Activated CD4-positive, CD25-positive, alpha-beta regulatory T cell (primary cell): Measurements from ENCODE around the gene CTNNA1.
"Not testable (repeated sequence)": the region's sequence is repeated elsewhere in the genome, so short reads cannot be mapped to it uniquely, and the experiment has no call there.

Experiments
- DNase-seq, 4 experiments: peaks; one replicate each; lab custom pipeline; 2025; lab: John Stamatoyannopoulos, UW

CTNNA1 gene

DNA sequence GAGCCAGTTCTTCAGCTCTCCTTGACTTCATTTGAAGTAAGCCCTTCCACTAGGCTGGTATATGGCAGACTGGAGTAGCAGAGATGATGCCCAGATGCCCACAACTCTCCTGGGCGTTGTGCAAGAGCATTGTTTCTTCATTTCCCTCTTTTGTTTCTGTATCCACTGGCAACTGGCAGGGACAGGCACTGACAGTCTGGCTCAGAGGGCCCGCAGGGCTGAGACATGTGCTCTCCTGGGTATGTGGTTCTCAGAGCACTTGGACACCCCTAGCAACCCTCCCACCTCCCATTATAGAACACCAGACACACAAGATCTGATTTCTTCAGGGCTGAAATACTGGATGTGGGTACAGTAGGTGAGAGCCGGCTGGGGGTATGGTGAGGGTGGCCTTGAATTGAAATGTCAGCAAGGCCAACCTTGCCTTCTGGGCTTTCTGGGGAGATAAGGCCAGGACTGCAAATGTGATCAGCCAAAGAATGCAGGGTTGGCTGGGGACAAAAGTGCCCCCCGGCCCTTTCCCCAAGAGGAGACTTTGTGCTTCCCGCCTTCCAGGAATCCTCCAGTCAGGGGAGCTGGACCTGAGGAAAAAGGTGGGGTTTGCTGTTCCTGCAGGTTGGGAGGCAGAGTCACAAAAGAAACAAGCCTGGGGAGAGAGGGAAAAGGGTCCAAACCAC lies 28.6 kb upstream of the CTNNA1 start:
- DNase-seq: no peak

DNA sequence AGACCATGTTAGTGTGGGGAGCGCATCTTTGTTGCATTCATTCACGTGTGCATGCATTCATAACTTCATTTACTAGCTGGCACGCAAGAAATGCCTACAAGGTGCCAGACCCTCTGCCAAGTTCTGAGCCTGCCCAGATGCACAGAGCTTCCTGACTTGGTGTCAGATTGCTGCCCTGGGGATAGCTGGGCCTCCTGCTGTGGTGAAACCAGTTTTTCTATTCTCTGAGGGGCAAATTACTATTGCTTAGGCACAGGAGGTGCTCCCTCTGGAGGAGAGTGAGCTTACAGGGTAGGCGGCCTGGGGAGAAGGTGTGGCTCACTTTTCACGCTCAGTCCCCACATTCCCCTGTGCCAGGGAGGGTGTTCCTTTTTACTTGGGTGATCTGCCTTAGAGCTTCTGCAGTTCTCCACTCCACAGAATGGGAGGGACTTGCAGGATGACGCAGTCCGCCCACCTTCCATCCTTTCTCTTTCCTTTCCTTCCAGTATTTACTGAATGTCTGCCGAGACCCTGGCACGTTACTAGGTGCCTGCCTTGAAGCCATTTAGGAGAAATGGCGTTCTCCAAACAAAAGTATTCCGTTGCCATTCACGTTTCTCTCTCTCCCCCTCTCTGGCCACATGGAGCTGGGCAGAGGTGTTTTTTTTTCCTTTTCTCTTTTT lies 27.9 kb upstream of the CTNNA1 start:
- DNase-seq: no peak

DNA sequence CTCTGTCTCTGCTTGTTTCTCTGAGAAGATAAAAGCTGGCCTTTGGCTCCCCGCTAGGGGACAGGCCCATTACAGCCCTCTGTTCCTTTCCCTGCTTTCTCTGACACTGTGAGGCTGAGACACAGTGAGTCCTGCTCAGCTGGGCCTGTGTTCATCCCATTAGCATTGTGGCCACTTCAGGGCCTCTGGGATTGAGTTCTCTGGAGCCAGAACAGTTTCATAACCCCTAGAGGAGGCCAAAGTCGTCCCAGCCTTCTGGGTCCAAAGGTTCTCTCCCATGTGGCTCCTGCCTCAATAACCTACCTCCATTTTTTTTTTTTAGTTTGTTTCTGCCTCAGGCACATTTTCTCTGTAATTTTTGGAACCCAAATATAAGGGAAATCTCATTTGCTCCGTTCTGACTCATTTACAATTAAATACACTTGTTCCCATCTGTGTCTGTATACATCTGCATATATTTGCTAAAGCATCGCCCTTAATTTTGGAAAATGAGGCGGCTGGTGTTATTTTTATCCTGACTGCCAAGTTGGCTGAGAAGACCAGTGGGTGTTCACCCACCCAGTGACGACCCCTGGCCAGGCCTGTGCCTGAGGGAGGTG lies 27.3 kb upstream of the CTNNA1 start:
- DNase-seq: no peak

DNA sequence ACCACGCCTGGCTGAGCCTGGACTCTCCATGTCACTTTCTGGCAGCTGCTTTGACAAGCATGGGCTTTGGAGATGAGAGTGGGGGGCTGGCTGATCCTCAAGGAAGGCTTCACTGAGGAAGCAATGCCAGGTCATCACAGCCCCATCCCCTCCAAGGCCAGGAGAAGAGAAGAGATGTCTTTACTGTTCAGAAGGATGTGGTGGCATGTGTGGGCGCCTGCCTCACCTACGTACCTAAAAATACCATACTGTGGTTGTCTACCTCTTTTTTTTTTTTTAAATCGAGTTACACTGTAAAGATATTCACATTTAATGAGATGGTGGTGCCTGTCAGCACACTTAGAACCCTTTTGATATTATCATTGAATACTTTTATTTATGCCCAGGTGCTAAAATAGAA lies 26.4 kb upstream of the CTNNA1 start:
- DNase-seq: no peak

DNA sequence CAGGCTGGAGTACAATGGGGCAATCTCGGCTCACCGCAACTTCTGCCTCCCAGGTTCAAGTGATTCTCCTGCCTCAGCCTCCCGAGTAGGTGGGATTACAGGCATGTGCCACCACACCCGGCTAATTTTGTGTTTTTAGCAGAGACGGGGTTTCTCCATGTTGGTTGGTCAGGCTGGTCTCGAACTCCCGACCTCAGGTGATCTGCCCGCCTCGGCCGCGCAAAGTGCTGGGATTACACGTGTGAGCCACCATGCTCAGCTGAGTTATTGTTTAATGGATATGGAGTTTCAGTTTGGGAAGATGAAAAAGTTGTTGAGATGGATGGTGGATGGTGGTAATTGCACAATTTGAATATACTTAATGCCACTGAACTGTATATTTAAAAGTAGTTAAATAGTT lies 22.7 kb upstream of the CTNNA1 start:
- not testable (repeated sequence) for DNase-seq

DNA sequence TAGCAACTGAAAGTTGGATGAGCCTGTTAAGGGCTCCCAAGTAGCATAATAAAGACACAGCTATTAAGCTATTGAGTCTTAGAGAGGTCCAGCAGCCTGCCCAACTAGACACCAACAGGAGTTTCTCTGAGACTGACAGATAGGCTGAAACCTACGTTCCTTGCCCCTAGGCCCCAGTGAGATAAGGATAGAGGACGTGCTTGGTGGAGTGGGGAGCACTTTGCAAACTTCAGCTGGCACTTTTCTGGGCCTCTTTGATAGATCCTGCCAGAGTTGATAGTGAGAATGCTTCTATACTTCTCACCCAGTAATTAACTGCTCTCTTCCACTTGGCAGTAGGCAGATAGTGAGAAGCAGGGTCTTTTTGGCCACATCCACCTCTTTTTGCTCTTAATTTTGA lies 20.8 kb upstream of the CTNNA1 start:
- no peak for DNase-seq

DNA sequence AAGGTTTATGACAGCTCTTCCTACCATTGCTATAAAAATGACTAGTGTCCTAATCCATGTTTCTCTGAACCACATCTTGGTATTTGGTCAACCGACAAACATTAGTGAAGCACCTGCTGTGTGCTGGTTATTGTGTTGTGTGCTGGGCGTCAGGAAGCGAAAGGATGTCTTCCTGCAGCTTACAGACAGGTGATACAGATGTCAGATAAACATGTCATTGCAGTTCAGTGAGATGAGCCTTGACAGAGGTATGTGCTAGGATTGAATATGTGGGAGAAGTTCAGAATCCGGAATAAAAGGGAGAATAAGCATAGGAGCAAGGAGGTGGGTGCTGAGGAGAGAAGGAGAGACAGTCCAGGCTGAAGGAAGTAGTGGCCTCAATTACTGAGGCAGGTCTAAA lies 20.3 kb upstream of the CTNNA1 start:
- DNase-seq: no peak

DNA sequence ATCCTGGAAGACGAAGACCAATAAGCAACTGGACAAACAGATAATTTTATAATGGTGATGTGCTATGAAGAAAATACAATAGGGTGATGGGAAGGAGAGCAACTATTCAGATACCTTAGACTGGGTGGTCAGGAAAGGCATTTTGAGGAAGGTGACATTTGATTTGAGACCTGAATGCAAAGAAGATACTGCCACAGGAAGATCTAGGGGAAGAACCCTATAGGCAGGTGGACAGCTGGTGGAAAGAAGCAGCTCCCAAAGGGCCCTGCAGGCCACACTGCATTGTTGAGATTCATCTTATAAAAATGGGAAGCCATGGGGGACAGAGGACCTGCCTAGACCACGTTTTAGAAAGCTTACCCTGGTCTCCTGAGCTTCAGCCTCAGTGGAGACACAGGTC lies 19.7 kb upstream of the CTNNA1 start:
- DNase-seq: no peak

DNA sequence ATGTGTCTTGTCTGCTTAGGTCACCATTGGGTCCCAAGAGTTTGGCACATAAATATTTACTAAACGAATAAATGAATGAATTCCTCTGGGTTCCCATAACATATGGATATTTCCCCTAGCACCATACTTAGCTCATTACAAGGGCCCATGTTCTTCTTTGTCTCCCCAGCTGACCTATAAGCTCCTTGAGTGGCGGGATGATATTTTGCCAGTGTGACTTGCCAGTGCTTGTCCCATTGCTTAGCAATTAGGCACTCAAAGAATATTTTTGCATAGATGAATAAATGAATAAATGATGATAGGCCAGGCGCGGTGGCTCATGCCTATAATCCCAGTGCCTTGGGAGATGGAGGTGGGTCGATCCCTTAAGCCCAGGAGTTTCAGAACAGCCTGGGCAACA lies 16.9 kb upstream of the CTNNA1 start:
- no peak for DNase-seq

DNA sequence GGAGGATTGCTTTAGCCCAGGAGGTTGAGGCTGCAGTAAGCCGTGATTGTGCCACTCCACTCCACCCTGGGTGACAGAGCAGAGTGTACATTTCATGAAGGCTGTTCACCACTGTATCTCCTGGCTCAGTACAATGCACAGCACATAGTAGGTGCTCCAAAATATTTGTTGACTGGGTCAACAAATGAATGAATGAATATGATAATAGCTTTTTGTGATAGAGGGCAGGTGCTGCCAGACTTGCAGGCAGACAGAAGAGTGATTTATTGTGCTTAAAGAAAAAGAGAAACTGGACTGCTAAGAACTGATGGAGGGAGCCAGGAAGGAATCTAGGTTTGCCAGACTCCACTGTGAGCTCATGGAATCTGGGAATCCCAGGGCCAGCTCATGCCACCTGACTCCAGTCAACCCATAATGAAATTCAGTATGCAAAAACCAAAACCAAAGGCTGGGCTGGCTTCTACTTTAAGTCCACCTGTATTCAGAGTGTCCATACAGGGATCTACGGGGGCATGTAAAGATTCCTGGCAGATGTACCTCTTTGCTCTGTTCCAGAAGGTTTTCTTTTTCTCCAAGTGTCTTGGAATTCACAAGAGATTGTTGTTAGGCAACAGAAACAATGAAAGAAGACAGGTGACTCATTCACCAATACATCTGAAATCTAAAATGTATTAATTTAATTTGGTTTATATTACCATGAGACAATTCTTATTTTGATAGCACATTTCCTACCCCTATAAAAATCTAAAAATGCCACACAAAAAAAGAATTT lies 15.5 kb upstream of the CTNNA1 start:
- DNase-seq: no peak

DNA sequence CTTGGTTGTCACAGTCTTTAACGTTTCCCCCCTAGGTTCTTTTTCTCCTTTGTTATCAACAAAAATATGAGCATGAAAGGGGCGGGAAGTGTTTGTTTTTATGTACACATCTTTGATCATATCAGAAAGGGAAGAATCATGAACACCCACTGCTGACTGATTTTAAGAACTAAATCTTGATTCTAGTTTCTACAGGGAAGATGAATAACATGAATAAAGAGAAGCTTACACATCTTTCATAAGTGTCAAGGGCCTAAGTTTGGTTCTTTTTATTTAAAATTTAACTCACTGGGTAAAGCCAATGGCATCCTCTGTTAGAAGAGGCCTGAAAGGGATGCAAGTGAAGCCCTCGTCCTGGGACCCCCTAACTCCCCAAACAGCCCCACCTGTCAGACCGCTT lies 14.8 kb upstream of the CTNNA1 start:
- no peak for DNase-seq

DNA sequence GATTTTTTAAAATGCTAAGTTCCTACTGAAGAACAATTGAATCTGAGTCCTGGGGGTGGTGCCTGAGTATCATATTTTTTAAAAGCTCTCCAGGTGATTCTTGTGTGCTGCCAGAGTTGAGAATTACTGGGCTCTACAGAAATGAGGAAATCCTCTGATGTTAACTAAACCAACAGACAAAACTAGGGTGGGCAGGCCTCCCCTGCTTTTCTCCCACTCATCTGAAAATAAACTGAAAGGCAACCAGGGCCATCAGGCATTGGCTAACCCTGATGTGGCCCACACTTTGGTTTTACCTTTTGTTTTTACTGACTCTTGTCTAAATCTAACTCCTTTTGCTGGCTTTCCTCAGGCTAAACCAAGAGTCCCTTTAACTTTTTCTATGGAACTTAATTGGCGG lies 13.3 kb upstream of the CTNNA1 start:
- no peak for DNase-seq

DNA sequence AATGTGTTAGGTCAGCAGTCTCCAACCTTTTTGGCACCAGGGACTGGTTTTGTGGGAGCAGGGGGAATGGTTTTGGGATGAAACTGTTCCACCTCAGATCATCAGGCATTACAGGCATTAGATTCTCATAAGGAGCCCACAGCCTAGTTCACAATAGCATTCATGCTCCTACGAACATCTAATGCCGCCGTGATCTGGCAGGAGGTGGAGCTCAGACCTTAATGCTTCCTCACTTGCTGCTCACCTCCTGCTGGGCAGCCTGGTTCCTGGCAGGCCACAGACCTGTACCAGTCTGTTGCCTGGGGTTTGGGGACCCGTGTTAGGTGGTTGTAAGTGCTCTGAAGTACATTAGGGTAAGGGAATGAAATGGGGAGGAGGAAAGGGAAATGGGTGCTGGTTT lies 9.7 kb upstream of the CTNNA1 start:
- DNase-seq: no peak

DNA sequence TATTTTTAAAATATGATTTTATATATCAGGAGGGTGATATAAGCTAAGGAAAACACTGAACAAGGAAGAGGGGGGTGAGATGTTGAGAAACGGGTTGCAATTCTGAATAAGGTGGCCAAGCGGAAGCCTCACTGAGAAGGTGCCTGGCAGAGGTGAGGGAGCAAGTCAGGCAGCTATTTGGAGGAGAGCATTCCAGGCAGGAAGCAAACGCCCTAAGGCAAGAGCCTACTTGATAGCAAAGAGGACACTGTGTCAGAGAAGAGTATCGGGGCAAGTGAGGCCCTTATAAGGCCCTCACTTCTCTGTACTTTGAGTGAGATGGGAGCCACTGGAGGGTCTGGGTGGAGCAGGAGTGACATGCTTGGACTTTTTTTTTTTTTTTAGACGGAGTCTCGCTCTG lies 8.0 kb upstream of the CTNNA1 start:
- no peak for DNase-seq

DNA sequence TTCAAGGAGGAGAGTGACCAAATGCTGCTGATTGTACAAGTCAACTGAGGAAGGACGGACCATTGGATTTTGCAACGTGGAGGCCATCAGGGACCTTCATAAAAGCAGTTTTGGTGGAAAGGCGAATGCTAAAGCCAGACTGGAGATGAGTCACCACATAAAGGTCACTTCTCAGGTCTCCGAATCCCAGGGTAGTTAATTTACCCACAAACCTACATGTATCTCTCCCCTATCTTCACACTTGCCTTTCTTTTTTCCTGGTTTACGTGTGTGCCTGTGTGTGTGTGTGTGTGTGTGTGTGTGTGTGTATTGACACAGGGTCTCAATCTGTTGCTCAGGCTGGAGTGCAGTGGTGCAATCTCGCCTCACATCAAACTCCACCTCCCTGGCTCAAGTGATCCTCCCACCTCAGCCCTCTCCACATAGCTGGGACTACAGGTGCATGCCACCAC lies 4.6 kb upstream of the CTNNA1 start:
- DNase-seq: no peak

DNA sequence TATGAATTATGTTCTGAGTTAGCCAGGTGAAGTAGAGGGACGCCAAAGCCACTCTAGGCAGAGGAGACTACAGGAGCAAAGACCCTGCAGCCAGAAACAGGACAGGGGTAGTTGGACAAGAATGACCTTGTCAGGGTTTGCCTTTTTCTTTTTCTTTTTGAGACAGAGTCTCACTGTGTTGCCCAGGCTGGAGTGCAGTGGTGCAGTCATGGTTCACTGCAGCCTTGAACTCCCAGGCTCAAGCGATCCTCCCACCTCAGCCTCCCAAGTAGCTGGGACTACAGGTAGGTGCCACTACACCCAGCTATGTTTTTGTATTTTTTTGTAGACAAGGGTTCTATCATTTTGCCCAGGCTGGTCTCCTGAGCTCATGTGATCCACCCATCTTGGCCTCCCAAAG lies 1.9 kb upstream of the CTNNA1 start:
- DNase-seq: not testable (repeated sequence)

DNA sequence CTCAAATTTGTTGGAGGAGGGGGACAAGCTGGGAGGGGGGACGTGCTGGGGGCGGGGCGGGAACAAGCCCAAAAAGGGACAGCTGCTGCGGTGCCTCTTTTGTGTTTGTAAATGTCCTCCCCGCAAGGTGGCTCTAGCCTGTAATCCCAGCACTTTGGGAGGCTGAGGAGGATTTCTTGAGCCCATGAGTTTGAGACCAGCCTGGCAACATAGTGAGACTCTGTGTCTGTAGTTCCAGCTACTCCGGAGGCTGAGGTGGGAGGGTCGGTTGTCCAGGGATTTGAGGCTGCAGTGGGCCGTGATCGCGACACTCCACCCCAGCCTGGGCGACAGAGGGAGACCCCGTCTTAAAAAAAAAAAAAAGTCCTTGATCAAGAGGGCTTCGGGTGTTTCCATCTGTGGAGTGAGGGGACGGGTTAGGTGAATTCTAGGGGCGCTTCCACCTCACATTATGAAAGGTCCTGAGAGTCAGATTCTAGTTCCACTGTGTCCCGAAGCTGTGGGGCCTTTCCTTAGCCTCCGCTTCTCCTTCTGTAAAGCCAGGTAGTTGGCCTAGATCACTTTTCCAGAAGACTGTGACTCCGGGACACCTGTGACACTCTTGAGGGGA lies 779 bp upstream of the CTNNA1 start:
- DNase-seq: no peak

DNA sequence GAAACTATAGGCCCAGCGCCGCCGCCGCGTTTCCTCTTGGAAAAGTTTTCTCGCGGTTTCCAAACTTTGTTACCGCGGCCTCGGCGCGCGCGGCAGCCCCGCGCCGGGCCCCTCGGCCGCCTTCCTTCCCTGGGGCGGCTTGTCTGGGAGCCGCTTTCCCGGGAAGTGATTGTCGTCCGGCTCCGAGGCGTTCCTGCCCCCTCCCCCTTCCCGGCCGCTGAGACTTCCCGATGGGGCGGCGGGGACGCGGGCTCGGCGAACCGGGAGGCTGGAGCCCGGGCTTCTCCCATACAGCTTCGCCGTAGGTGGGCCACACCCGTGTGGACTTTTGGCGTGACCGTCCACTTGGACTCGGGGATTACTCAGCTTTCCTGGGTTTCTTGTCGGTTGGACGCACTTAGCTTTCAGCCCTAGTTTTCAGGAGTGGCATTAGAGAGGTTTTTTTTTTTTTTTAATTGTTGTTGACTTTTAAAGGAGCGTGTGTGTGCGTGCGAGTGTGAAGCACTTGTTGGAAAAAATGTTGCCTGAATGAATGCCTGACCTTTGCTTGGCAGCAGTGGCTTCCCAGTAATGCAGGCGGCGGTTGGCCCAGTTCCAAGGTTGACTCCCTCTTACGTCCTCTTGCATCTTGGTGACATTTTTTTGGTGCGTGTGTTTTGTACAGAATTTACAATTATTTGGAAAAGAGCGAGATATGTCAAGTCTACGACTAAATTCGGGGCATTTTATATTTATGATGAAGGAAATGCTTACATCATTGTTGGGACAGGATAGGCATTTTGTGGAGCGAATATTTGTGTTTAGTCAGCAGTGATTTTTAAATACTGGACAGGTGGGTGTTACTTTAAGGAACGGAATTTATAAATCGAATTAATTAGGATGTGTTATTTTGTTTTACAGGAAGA lies 821 bp downstream of the CTNNA1 start:
- no peak for DNase-seq

DNA sequence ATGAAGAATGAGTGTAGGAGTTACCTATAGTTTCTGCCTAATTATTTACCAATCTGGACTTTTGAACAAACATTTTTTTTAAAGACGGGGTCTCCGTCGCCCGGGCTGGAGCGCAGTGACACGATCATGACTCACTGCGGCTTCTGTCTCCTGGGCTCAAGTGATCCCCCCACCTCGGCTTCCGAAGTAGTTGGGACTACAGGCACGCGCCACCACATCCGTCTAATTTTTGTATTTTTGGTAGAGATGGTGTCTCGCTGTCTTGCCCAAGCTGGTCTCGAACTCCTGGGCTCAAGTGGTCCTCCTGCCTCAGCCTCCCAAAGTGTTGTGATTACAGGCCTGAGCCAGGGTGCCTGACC lies 1.5 kb downstream of the CTNNA1 start:
- DNase-seq: no peak

DNA sequence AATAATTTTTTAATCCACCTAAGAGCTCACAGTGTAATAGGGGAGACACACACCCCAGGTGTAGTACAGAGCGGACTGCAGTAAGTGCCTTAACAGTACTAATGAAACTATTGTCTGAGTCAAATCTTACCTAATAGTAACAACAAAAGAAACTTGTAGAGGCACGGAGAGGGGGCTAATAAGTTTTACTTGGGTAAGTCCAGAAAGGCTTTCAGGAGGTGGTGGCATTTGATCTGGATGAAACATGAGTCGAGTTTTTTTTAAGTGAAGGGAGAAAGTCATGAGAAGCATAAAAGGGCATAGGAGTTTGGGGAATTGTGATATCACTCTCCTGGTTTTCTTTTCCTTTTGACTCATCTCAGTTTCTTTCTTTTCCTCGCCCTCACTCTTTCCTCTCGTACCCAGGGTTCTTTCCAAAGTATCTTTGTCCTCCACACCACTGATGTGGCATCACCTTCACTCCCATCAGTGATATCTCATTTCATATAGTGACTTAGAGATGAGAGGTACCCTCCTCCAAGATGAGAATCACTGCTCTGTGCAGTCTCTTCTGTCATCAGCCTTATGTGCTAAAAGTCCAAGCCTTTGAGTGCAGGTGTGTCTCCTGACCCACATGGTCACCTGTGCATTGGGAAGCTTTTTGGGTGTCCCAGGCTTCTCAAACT lies 2.0 kb downstream of the CTNNA1 start:
- DNase-seq: no peak
